DMS79 treated with DMSO at 0.1 percent for 48 hours (cell line): Measurements from ENCODE around the gene SLC18B1.

ENCODE experiments used
- DNase-seq: peaks from one replicate; lab custom pipeline; 2025; lab: John Stamatoyannopoulos, UW

The SLC18B1 gene

DNA sequence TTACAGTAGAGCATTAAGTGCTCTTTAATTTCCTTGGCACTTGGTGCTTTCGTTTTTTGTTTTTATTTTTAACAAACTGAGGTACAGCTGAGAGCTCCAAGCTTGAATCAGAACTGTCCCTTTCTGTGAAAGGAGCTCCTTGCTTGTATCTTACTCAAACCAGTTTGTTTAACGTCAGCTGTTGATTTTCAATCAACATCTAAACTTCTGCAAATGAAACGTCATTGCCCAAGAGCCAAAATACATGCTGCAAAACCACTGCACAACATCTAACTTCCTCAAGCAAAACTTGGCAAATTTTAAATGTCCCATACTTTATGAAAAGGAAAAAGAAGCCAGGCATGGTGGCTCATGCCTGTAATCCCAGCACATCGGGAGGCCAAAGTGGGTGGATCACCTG lies 55.9 kb downstream of the SLC18B1 start:
- no peak for DNase-seq

- no peak for DNase-seq
These were observed 57.2 kb downstream of the SLC18B1 start for GRCh38 chr6:132741281-132741680.

GRCh38 chr6:132736239-132736638 lies 62.2 kb downstream of the SLC18B1 start:
- DNase-seq, result no peak

- DNase-seq, result no peak
These were observed 63.7 kb downstream of the SLC18B1 start for GRCh38 chr6:132734694-132735236.

DNA sequence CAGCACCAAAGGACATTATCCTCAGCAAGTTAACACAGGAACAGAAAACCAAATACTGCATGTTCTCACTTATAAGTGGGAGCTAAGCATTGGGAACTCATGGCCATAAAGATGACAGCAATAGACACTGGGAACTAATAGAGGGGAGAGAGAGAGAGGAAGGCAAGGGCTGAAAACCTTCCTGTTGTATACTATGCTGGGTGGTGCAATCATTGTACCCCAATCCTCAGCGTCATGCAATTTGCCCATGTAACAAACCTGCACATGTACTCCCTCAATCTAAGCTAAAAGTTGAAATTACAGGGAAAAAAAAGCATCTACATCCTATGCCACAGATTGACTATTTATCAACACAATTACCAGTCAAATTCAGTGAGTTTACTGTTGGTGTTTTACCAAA lies 64.6 kb downstream of the SLC18B1 start:
- DNase-seq, result no peak

DNA sequence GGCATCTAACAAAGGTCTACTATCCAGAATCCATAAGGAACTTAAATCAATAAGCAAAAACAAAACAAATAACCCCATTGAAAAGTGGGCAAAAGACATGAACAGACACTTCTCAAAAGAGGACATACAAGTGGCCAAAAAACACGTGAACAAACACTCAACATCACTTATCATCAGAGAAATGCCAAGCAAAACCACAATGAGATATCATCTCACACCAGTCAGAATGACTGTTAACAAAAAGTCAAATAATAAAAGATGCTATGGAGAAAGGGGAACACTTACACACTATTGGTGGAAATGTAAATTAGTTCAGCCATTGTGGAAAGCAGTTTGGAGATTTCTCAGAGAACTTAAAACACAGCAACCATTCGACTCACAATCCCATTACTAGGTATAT lies 65.2 kb downstream of the SLC18B1 start:
- DNase-seq, result no peak

- DNase-seq, result no peak
These were observed 67.4 kb downstream of the SLC18B1 start for GRCh38 chr6:132731086-132731485.

DNA sequence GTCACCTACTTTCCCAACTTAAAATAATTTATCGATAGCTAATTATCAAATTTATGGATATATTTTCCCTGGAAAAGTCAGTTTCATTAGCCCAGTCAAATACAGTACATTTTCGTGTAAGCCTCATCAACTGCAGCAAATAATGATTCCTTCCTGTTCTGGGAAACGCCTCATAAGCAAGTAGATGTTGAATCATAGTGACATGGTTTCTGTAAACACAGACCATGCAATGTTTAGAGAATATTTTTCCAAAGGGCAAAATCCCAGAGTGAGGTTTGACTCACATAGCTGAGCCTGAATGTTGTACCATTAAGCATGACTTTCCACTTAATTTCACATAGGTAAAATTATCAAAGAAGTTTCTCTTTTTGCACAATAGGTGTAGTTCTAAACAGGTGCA lies 67.9 kb downstream of the SLC18B1 start:
- no peak for DNase-seq

GRCh38 chr6:132728616-132729015 lies 69.8 kb downstream of the SLC18B1 start:
- DNase-seq, result no peak

DNA sequence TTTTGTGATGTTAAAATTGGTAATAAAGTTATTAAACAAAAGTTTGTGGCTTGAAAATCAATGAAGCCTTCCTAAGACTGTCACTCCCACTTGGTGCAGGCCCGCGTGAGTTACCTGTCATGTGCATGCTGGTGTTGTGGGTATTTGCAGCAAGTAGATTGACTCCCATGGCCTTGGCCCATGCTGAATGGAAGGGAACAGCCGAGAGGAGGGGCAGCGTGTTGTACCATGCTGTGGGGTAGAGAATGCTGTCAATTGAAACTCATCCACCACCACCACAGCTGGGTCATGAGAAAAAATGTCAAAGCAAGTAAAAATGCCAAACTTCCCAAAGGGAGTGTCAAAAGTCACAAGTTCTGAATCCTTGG lies 71.8 kb downstream of the SLC18B1 start:
- DNase-seq, result no peak

DNA sequence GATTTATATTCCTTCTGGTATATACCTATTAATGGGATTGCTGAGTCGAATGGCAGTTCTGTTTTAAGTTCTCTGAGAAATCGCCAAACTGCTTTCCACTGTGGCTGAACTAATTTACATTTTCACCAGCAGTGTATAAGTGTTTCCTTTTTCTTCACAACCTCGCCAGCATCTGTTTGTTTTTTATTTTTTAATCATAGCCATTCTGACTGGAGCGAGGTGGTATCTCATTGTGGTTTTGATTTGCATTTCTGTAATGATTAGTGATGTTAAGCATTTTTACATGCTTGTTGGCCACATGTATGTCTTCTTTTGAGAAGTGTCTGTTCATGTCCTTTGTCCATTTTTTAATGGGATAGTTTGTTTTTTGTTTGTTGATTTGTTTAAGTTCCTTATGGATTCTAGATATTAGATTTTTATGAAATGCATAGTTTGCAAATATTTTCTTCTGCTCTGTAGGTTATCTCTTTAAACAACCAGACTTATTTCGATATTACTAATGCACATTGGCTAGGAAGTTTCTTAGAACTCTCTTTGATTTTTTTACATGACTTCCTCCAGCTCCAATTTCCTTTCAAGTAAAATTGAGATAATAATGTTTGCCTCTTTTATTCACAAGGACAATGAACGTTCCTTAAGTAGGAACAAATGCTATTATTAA lies 72.4 kb downstream of the SLC18B1 start:
- no peak for DNase-seq

- no peak for DNase-seq
These were observed 73.0 kb downstream of the SLC18B1 start for GRCh38 chr6:132725471-132725870.

DNA sequence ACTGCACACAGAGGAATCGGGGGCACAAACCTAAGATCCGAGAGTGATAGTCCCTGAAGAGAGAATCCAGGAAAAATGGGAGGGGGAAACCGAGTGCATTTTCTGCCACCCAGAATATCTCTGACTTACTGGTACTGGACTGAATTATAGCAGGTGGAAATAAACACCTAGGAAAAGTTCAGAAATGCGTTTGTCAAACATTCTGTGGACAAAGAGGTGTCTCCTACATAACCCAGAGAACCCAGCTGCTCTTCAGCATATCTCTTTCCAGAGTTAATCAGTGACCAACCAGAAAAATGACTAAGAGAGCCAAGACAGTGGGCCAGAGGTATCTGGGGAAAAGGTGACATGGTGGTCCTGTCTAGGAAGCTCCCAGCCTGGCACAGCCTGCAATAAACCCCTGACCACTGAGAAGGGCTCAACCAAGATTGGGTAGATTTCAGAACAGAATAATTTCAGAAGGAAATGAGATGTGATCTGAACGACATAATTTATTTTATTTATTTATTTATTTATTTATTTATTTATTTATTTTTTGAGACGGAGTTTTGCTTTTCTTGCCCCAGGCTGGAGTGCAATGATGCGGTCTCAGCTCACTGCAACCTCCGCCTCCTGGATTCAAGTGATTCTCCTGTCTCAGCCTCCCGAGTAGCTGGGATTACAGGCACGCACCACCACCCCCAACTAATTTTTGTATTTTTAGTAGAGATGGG lies 78.5 kb downstream of the SLC18B1 start:
- DNase-seq, result no peak
